ENCODE data around the gene NOSIP.

Gene NOSIP

DNA sequence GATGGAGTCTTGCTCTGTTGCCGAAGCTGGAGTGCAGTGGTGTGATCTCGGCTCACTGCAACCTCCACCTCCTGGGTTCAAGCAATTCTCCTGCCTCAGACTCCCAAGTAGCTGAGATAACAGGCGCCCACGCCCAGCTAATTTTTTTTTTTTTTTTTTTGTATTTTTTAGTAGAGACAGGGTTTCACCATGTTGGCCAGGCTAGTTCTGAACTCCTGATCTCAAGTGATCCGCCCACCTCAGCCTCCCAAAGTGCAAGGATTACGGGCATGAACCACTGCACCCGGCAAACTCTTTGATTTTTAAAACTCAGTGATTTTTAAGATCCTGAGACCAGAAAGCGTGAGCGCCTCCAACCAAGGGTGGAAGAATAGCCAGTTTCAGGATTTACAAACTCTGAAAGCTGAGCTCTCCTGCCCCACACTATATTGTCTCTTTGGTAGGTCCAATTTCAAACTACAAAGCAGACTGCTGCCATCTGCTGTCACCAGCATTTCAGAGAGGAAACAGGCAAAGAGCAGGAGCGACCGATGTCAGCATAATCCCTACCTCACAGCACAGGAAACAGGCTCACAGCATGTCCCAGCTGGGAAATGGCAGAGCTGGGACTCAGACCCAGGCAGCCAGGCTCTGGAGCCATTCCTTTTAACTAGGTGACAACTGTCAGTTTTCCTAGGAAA is 9.2 kb downstream of the NOSIP start:
- DNase-seq, result no peak

- no peak for DNase-seq
Measured at GRCh38 chr19:49570138-49570856, 10.1 kb downstream of the NOSIP start.

DNA sequence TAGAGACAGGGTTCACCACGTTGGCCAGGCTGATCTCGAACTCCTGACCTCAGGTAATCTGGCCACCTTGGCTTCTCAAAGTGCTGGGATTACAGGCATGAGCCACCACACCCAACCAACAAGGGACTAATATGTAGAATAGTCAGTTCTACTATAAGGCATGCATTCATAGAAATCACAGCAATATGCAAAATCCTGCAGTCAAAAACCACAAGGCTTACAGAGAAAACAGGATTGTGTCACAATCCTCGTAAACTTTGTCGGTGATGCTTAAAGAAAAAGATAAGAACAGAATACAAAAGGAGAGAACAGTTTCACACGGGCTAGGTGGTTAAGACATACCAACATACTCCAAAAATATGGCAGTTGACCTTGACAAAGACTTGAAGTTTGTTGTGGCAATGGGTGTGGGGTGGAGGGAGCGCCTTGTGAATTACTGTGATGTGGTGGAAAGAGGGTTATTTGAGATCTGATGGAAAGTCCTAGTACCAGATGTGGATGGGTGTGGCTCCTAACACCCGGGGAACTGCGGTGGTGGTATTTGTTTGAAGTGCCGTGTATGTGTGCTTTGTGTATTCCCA is 12.4 kb downstream of the NOSIP start:
- DNase-seq, result no peak

DNA sequence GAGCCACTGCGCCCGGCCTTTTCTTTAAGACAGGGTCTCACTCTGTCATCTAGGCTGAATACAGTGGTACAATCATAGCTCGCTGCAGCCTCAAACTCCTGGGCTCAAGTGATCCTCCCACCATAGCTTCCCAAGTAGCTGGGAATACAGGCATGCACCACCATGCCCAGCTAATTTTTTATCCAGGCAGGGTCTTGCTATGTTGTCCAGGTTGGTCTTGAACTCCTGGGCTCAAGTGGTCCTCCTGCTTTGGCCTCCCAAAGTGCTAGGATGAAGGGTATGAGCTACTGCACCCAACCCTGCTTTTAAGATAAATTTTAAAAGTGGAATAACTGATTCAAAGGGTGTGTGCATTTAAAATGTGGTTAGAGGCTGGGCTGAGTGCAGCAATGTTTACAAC is 14.1 kb downstream of the NOSIP start:
- DNase-seq, result no peak

DNA sequence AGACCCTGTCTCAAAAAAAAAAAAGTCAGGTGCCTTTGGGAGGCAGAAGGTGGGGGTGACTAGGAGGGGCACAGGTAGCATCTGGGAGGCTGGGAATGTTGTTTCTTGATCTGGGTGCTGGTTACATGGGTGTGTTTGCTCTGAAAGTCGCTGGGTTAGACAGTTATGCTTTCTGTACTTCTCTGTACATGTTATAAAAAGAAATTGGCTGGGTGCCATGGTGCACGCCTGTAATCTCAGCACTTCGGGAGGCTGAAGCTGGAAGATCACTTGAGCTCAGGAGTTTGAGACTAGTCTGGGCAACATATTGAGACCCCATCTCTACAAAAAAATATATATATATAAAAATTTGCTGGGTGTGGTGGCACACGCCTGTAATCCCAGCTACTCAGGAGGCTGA is 15.1 kb downstream of the NOSIP start:
- no peak for DNase-seq

DNA sequence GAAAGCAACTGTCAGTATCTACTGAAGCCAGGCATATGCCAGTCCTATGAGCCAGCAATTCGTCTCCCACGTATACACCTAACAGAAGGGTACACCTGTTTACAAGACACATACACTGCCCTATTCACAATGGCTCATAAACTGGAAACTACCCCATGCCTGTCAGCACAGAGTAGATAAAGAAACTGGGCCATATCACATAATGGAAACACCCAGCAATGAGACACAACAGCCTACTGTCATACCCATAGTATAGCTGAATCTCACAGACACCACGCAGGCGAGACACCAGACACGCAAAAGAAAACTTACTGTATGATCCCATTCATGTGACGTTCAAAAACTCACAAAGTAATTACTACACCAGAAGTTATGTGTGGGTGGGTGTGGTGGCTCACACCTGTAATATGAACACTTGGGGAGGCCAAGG is 15.7 kb downstream of the NOSIP start:
- DNase-seq, result no peak

DNA sequence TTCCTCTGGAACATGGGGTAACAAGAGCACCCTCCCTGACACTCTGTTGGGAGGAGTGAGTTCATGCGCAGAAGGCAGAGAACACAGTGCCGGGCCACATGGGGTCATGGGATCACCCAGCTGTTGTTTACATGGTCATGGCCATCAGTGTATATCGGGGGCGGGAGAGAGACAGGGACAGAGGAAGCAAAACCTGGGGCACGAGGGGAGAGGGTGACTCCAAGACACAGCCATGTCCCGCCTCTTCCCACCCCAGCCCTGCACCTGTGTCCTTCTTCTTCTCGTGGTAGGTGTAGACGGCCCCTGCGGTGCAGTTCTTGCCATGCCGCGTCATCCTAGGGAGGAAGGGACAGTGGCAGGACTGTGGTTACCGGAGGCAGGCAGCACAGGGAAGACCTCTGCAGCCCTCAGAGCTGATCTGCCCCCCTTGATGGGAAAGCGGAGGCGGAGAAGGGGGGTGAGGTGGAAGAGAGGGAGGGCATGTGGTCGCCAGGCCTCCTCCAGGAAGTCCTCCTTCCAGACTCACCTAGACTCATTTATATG is 19.9 kb downstream of the NOSIP start:
- DNase-seq, result no peak

- no peak for DNase-seq
Measured at GRCh38 chr19:49559928-49560327, 20.4 kb downstream of the NOSIP start.

GRCh38 chr19:49559443-49559842 is 20.9 kb downstream of the NOSIP start:
- DNase-seq, result no peak

DNA sequence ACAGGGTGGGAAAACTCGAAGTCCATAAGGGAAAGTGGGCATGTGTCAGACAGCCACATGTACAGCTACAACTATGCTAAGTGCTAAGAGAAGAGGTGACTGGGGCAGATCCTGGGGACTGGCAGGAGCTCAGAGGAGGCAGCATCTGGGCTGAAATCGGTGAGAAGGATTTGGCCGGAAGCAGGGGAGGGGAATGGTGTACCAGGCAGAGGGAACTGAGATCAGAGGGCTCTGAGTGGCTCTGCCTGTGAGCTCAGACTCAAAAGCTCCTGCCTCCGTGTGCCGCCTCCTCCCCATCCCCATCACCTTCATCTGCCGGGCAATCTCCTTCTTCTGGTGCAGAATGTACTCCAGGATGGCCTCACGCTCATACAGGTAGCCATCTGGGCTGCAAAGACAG is 21.8 kb downstream of the NOSIP start:
- no peak for DNase-seq

- DNase-seq, result no peak
Measured at GRCh38 chr19:49557641-49558325, 22.6 kb downstream of the NOSIP start.

DNA sequence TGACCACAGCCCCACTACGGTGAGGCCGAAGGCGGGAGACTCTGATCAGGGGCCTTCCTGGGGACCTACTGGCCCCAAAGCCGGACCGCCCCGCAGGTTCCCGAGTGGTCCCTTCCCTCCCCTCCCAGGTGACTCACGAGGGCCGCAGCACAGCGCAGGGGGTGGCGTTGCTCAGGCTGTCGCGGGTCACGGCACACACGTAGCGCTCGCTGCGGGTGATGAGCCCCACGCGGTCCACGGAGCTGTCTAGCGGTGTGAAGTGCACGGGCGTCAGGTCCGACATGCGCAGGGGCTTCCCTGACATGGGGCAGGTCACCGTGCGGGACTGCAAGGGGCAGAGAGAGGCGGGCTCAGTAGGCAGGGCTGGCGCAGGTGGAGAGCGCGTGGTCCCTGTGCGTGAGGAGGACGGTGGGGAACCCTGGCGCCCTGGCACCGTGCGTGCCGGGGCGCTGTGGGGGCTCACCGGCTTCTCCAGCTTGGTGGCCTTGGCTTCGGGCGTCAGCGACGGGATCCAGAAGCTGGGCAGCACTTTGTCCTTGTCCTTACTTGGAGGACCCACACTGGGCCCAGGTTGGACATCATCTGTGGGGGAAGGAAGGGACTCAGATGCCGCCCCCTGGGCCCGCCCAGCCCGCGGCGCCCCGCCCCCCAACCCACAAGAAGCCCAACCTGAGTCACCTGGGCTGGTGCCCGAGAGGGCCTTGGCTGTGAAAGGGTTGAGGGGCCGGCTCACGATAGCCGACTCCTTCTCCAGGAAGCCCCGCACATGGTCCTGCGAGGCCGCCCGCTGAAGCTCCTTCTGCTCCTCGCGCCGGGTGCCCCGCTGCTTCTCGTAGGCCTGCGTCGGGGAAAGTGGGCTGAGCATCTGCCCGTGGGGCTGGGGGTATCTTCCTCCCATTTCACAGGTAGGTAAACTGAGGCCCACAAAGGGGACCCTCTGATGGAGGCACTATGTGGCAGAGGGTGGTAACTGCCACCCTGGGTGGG is 23.7 kb downstream of the NOSIP start:
- peak; percentile 65 for DNase-seq

DNA sequence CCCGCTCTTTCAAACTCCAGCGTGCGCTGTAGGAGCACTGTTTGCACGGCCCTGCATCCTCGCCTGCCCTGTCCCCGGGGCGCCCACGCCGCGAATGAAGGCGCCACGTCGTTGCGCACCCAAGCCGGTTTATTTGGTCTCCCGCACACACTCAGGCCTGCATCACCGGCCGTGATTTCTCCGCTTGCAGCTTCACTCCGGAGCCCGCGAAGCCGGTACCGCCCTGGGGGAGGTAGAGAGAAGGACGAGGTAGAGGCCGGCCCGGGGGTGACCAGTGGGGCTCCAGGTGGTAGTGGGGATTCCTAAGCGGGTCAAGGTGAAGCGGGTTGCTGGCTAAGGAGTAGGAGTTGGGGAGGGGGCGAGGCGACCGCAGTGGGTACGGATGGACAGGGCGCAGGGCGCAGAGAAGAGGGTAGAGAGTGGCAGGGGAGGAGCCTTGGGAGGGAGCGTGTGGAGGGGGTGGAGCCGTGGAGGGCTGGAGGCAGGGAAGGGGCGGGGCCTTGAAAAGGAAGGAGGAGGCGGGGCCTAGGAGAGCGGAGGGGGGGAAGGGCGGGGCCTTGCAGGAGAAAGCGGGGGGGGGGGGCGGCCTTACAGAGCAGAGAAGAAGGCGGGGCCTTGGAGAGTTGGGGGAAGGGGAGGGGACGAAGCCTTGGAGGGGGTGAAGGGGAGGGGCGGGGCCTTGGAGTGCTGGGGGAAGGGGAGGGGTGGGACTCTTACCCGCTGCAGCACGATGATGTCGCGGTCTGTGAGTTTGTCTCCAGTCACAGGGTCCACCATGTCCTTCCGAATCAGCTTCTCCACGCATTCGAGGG is 24.6 kb downstream of the NOSIP start:
- DNase-seq, result peak; percentile 45

DNA sequence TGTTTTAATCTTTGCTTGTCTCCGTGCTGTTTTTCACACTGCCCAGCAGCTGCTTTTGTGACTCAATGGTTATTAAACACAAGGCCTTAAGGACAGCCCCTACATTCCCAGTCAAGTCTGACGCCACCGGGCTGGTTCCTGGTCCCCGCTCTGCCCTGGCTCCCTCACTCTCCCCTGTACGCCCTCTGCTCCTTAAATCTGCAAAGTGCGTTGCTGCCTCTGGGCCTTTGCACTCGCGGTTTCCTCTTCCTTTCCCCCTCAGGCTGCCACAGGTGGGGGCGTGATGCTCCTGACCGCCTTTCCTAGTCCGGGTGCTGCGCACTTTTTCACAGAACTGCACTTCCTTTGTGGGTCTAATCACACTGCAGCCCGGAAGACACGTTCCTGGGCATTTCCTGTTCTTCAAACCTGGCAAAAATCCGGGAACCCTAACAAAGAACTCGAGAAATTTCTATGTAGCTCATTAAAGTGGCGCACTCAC is 25.6 kb downstream of the NOSIP start:
- DNase-seq, result no peak

GRCh38 chr19:49553451-49554271 is 26.7 kb downstream of the NOSIP start:
- no peak for DNase-seq

GRCh38 chr19:49552749-49553148 is 27.6 kb downstream of the NOSIP start:
- DNase-seq, result no peak

DNA sequence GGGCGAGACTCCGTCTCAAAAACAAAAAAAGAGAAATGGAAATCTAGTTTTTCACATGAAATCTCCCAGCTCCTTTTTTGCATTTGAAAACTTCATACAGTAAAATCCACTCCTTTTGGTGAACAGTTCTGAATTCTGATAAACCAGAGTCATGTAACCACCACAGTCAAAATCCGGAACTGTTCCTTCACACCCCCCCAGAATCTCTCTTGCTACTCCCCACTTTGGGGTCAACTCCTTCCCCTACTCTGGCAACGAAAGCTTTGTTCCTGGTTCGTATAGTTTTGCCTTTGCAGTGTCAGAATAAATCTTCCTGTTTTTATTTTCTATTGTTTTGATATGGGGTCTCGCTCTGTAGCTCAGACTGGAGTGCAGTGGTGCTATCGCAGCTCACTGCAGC is 28.8 kb downstream of the NOSIP start:
- no peak for DNase-seq

GRCh38 chr19:49549045-49549444 is 31.3 kb downstream of the NOSIP start:
- no peak for DNase-seq

DNA sequence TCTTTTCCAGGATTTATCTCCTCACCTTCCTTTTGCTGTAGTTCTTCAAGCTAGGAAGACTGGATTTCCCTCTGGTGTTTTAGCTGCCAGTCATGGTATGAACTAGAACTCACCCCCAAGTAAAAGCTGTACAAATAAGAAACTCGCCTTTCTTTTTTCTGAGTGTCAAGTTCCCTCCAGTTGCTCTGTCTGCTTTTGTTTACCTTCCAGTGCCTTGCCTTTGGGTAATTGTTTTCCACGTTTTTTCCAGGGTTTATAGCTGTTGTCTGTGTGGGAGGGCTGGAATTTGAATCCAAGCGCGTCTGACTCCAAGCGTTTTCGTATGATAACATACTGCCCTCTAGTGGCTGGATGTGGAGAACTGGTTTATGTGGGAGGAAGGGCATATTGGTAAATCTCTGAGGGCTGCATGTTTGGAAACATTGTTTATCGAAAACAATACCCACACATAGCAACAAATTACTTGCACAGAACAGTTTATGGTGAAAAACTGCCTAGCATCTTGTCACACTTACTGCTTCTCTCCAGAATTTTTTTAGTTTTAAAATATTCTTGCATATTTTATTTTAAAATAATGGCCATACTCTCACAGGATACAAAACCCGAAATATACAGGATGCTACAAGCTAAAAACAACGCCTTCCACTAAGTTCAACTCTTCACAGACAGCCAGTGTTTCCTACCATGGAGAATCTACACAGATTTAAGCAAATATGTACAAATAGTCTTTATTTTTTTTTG is 33.4 kb downstream of the NOSIP start:
- no peak for DNase-seq

Measured in activated gamma-delta T cell (primary cell).